ENCODE results near the gene ZZZ3.

DNA sequence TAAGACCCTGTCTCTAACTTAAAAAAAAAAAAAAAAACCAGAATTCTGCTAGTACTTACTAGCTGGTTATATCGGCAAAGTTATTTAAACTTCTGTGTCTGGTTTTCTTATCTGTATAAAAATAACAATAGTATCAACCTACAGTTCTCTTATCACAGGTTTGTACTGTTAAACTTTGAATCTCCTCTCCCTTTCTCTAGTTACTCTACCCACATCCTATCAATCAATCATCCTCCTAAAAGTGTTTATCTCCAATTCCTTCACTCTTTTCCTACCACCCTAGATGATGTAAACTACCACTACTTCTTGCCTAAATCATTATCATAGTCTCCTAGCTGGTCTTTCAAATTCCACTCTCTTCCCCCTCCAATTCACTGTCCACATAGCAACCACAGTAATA lies 49.6 kb upstream of the ZZZ3 start:
- TF ChIP-seq, protein P1, sequence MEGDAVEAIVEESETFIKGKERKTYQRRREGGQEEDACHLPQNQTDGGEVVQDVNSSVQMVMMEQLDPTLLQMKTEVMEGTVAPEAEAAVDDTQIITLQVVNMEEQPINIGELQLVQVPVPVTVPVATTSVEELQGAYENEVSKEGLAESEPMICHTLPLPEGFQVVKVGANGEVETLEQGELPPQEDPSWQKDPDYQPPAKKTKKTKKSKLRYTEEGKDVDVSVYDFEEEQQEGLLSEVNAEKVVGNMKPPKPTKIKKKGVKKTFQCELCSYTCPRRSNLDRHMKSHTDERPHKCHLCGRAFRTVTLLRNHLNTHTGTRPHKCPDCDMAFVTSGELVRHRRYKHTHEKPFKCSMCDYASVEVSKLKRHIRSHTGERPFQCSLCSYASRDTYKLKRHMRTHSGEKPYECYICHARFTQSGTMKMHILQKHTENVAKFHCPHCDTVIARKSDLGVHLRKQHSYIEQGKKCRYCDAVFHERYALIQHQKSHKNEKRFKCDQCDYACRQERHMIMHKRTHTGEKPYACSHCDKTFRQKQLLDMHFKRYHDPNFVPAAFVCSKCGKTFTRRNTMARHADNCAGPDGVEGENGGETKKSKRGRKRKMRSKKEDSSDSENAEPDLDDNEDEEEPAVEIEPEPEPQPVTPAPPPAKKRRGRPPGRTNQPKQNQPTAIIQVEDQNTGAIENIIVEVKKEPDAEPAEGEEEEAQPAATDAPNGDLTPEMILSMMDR (conservative IDR thresholded peaks at IDR 0.05; ENCODE audit: low read length), result no peak
- TF ChIP-seq EZH2phosphoT487 (IDR thresholded peaks at IDR 0.05; ENCODE audit: borderline replicate concordance, low read depth, low read length), result no peak

Data from OCI-LY7 (cell line).